Suprapubic skin (tissue), 4 donors: ENCODE results near the gene TMEM164.

Source experiments
- CTCF ChIP-seq, 2 donors: fragments of 200-600 bp in 1 of 2; fragments of 450-650 bp in 1 of 2; sonication (generic) in 1 of 2; IDR thresholded peaks; one replicate each; pipeline ENCODE4 v1.5.1; 2016 to 2019; ENCODE audit warnings: antibody characterized with exemption in 2 of 2, mild to moderate bottlenecking in 1 of 2, moderate library complexity in 1 of 2
- EP300 ChIP-seq: sonication (generic); formaldehyde crosslinking; IDR thresholded peaks from one replicate; pipeline ENCODE4 v1.6.1; 2017; ENCODE audit warnings: antibody characterized with exemption
- POLR2A ChIP-seq, 2 donors: fragments of 450-650 bp; IDR thresholded peaks; one replicate each; pipeline ENCODE4 v1.6.1; 2017; ENCODE audit warnings: antibody characterized with exemption in 2 of 2, mild to moderate bottlenecking in 2 of 2, moderate library complexity in 2 of 2
- POLR2AphosphoS5 ChIP-seq, 3 donors: sonication (generic); formaldehyde crosslinking; IDR thresholded peaks; one replicate each; pipeline ENCODE4 v1.6.1; 2017; ENCODE audit warnings: antibody characterized with exemption in 3 of 3

DNA sequence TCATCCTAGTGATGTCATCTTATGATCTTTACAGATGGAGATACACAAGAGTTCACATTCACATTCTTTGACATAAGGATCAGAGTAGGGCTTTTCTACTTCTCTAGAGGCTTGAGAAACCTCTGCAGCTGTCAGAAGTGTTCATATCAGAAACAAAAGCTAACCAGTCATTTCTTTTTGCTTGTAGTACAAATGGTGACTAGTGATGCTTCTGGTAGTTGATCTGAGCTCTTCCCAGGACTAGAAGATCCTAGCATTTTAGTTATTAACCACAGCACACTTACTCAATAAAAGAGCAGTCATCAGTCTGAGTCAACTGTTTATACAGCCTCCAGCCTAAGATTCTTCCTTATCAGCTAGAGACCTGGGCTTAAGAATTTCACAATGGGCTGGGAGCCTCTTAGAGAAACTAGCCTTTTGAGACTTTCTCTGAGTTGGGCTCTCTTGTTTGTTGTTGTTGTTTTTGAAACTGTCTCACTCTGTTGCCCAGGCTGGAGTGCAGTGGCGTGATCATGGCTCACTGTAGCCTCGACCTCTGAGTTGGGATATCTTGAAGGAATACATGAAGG lies 84.1 kb downstream of the TMEM164 start:
- TF ChIP-seq CTCF (IDR thresholded peaks at IDR 0.05) (no peak), POLR2A (IDR thresholded peaks at IDR 0.05) (no peak), EP300 (no peak), POLR2AphosphoS5 (IDR thresholded peaks at IDR 0.05) (no peak)
